Endothelial cell of umbilical vein (primary cell): ENCODE results near the gene CASP4. TPM values are rescaled to one million over a fixed set of nuclear protein-coding genes. Genes with fewer than 3 reads are reported as not detected.

Experiments
- BruUV-seq: library from RNA; stranded (reverse); fragments of 400-500 nt; replicated peaks from 2 replicates; lab custom pipeline; 2021; lab: Mats Ljungman, UMichigan
- CTCF ChIA-PET: fragments of 300-600, 350-600 bp; sonication (Branson Sonifier 250); formaldehyde crosslinking; loops from one replicate; lab custom pipeline; 2021; ENCODE audit warnings: antibody characterized with exemption, inconsistent platforms; lab: Charles Lee
- POLR2A ChIA-PET: fragments of 300-600, 350-600 bp; sonication (Branson Sonifier 250); formaldehyde crosslinking; loops from one replicate; lab custom pipeline; 2021; ENCODE audit warnings: antibody characterized with exemption, inconsistent platforms; lab: Charles Lee
- DNase-seq: peaks from one replicate; pipeline ENCODE4 v3.0.0-alpha.2; 2011; ENCODE audit warnings: low read depth, low spot score
- FAIRE-seq: peaks from 2 replicates; lab custom pipeline; 2011; peaks lifted over from hg19 to GRCh38; lab: Jason Lieb, UNC
- H2AFZ ChIP-seq: 2 replicates; pipeline ENCODE4 v1.6.0; 2012; ENCODE audit warnings: low read depth, low read length, control low read depth, inconsistent platforms
- H3K27ac ChIP-seq: 2 replicates; pipeline ENCODE4 v1.5.1; 2011; ENCODE audit warnings: low read depth, mild to moderate bottlenecking, control low read depth, low read length, moderate library complexity; ENCODE audit not compliant: insufficient read depth
- H3K27me3 ChIP-seq, 2 experiments: 2 replicates each; pipeline versions ENCODE4 v1.6.0 to v1.6.1; 2011; ENCODE audit warnings: low read length in 2 of 2, mixed read lengths in 1 of 2; ENCODE audit not compliant: control insufficient read depth in 2 of 2, insufficient read depth in 2 of 2
- H3K36me3 ChIP-seq, 2 experiments: 2 replicates in 1 of 2; 3 replicates in 1 of 2; pipeline ENCODE4 v1.5.1; 2011; ENCODE audit warnings: low read length in 2 of 2, mild to moderate bottlenecking in 1 of 2, moderate library complexity in 1 of 2; ENCODE audit not compliant: control insufficient read depth in 2 of 2, insufficient read depth in 2 of 2; ENCODE audit errors: extremely low read depth in 1 of 2
- H3K4me1 ChIP-seq: 3 replicates; pipeline ENCODE4 v1.5.1; 2011; ENCODE audit warnings: mild to moderate bottlenecking, low read length; ENCODE audit not compliant: control insufficient read depth, insufficient read depth; ENCODE audit errors: extremely low read depth
- H3K4me2 ChIP-seq: 2 replicates; pipeline ENCODE4 v1.6.1; 2011; ENCODE audit warnings: low read length, control low read depth, mixed read lengths; ENCODE audit not compliant: insufficient read depth
- H3K4me3 ChIP-seq, 3 experiments: fragments of 200-600 bp in 1 of 3; sonication (generic), shearing (Covaris generic) in 1 of 3; replicated peaks in 1 of 3; 2 replicates each; pipeline ENCODE4 v1.5.1; 2011 to 2016; ENCODE audit warnings: control low read depth in 3 of 3, low read length in 3 of 3, mild to moderate bottlenecking in 2 of 3, inconsistent platforms in 1 of 3, low read depth in 1 of 3, moderate library complexity in 1 of 3; ENCODE audit not compliant: insufficient read depth in 1 of 3
- H3K79me2 ChIP-seq: 2 replicates; pipeline ENCODE4 v1.6.0; 2012; ENCODE audit warnings: low read length, inconsistent platforms; ENCODE audit not compliant: control insufficient read depth, insufficient read depth
- H3K9ac ChIP-seq: replicated peaks from 2 replicates; pipeline ENCODE3; 2011; ENCODE audit warnings: low read length, control low read depth; ENCODE audit not compliant: insufficient read depth; ENCODE audit errors: extremely low read depth
- H3K9me1 ChIP-seq: replicated peaks from 3 replicates; pipeline ENCODE4 v1.6.0; 2011; ENCODE audit warnings: mild to moderate bottlenecking, low read length; ENCODE audit not compliant: control insufficient read depth, insufficient read depth; ENCODE audit errors: extremely low read depth
- H3K9me3 ChIP-seq: replicated peaks from 2 replicates; pipeline ENCODE4 v1.5.1; 2012; ENCODE audit warnings: low read length, inconsistent platforms; ENCODE audit not compliant: control insufficient read depth, insufficient read depth
- H4K20me1 ChIP-seq: replicated peaks from 2 replicates; pipeline ENCODE3; 2011; ENCODE audit warnings: mild to moderate bottlenecking, low read length; ENCODE audit not compliant: control insufficient read depth, insufficient read depth; ENCODE audit errors: extremely low read depth
- CTCF ChIP-seq, 2 donors: IDR thresholded peaks; 1 replicate in 1 of 2; 2 replicates in 1 of 2; pipeline ENCODE4 v1.5.1; 2011; ENCODE audit warnings: low read length in 2 of 2, mild to moderate bottlenecking in 2 of 2, moderate library complexity in 2 of 2, control low read depth in 1 of 2, inconsistent platforms in 1 of 2, low read depth in 1 of 2; ENCODE audit not compliant: insufficient read depth in 1 of 2; ENCODE audit errors: extremely low read depth in 1 of 2
- EZH2 ChIP-seq: IDR thresholded peaks from 2 replicates; pipeline ENCODE4 v1.6.1; 2012; ENCODE audit warnings: borderline replicate concordance, low read depth, mild to moderate bottlenecking, moderate library complexity, low read length, inconsistent platforms; ENCODE audit not compliant: severe bottlenecking
- FOS ChIP-seq: IDR thresholded peaks from 2 replicates; pipeline ENCODE4 v1.6.1; 2011; ENCODE audit warnings: mild to moderate bottlenecking, low read length, moderate library complexity, borderline replicate concordance; ENCODE audit not compliant: insufficient read depth
- GATA2 ChIP-seq: IDR thresholded peaks from 2 replicates; pipeline ENCODE4 v1.7.0; 2011; ENCODE audit warnings: low read depth, mild to moderate bottlenecking, moderate library complexity, mixed read lengths, low read length; ENCODE audit not compliant: insufficient read length, insufficient read depth
- JUN ChIP-seq: IDR thresholded peaks from 2 replicates; pipeline ENCODE4 v1.6.1; 2011; ENCODE audit warnings: borderline replicate concordance, low read depth; ENCODE audit not compliant: insufficient read length, insufficient read depth
- MAX ChIP-seq: IDR thresholded peaks from 2 replicates; pipeline ENCODE4 v1.6.1; 2011; ENCODE audit not compliant: insufficient read depth, insufficient read length
- MYC ChIP-seq: IDR thresholded peaks from one replicate; pipeline ENCODE4 v1.6.1; 2011; ENCODE audit warnings: mild to moderate bottlenecking, low read depth, low read length
- POLR2A ChIP-seq: IDR thresholded peaks from 2 replicates; pipeline ENCODE4 v1.6.1; 2012; ENCODE audit warnings: low read depth, mild to moderate bottlenecking, control low read depth, low read length
- POLR2AphosphoS5 ChIP-seq: IDR thresholded peaks from 2 replicates; pipeline ENCODE4 v1.6.1; 2012; ENCODE audit warnings: low read depth, mild to moderate bottlenecking, control low read depth, low read length, moderate library complexity; ENCODE audit not compliant: insufficient read depth
- dilution Hi-C: fragments of 300-500 bp; cut with MboI; formaldehyde crosslinking; loops from one replicate; pipeline ENCODE4 v1.15.0; 2019; ENCODE audit warnings: low sequenced_read_pairs; ENCODE audit not compliant: extremely low pct_ligation_motif_present
- intact Hi-C: fragments of 100-400 bp; cut with micrococcal nuclease; formaldehyde crosslinking; loops from one replicate; pipeline ENCODE4 v1.10.0; 2022
- polyA plus RNA-seq, 4 experiments: library from polyadenylated mRNA; depleted of rRNA in 3 of 4; stranded (reverse) in 3 of 4; unstranded in 1 of 4; fragments of >200 nt; gene quantifications; 2 replicates each; pipeline versions ENCODE4 v1.2.1 to v1.2.3, GENCODE V29; 2011 to 2012; ENCODE audit warnings: missing spikeins in 1 of 4
- total RNA-seq: library from RNA; stranded (reverse); gene quantifications from 2 replicates; pipeline ENCODE4 v1.2.3, GENCODE V29; 2021

The CASP4 gene
- total and polyA plus RNA-seq, 2 donors (not counting 3 experiments of a cell fraction or from before 2014, with no cell fraction given): 83.1 to 89.1 TPM

GRCh38 chr11:104907521-104908185, 60.7 kb downstream of the CASP4 start:
- no peak overlapping the region for H3K4me2 ChIP-seq
- dilution Hi-C loops: no loop called here
- TF ChIP-seq MYC (no peak), MAX (no peak), FOS (no peak), POLR2AphosphoS5 (no peak), GATA2 (no peak), EZH2 (no peak), CTCF (IDR thresholded peaks at IDR 0.05; ENCODE audit: extremely low read depth in 1 of 2, insufficient read depth in 1 of 2, low read depth in 1 of 2, low read length in 2 of 2) (no peak), JUN (no peak), POLR2A (no peak)
- no TSS peak for BruUV-seq
- H3K36me3 ChIP-seq: peaks cover 0 to 8% of the 10 kb centered on the region in 2 experiments
- H3K79me2 ChIP-seq: no peaks in the 10 kb centered on the region
- no peaks in the 10 kb centered on the region for H3K9me3 ChIP-seq
- H3K9ac ChIP-seq: no peak overlapping the region
- H3K4me1 ChIP-seq: no peaks in the 10 kb centered on the region
- DNase-seq (no peak), FAIRE-seq (no peak)
- no peak overlapping the region for H2AFZ ChIP-seq
- intact Hi-C loops: no loop called here
- CTCF ChIA-PET: interaction anchor here (0.6 to 1.1 kb wide), 2 partner anchors 9 to 13 kb away, joined by 3 read pairs; no protein-coding TSS in a partner anchor
- H3K4me3 ChIP-seq: no peak overlapping the region
- no peaks in the 10 kb centered on the region for H4K20me1 ChIP-seq
- no peaks in the 10 kb centered on the region for H3K27me3 ChIP-seq
- POLR2A ChIA-PET: no interaction called here
- no peak overlapping the region for H3K27ac ChIP-seq
- H3K9me1 ChIP-seq: no peaks in the 10 kb centered on the region
